ENCODE measurements around the gene LRRC14B. TPM values are rescaled to one million over a fixed set of nuclear protein-coding genes. Genes with fewer than 3 reads are reported as not detected.

The LRRC14B gene
- total RNA-seq, 1 experiment from 2014 or later, result 0.48 TPM

- H3K79me2 ChIP-seq (ENCODE audit: low read length), result no peaks in the 10 kb centered on the region
- no peaks in the 10 kb centered on the region for H3K36me3 ChIP-seq (ENCODE audit: insufficient read depth, low read length)
- no peak for DNase-seq
- H3K4me1 ChIP-seq (ENCODE audit: low read length), result no peaks in the 10 kb centered on the region
- H3K27ac ChIP-seq (ENCODE audit: low read length), result no peak overlapping the region
- no peak overlapping the region for H3K4me3 ChIP-seq (ENCODE audit: low read length)
- no peaks in the 10 kb centered on the region for H3K27me3 ChIP-seq (ENCODE audit: low read length)
- no peak overlapping the region for H2AFZ ChIP-seq (ENCODE audit: low read length)
- no peaks in the 10 kb centered on the region for H3K9me3 ChIP-seq (ENCODE audit: low read length)
- no peaks in the 10 kb centered on the region for H4K20me1 ChIP-seq (ENCODE audit: insufficient read depth, low read depth, low read length)
- H3K4me2 ChIP-seq (ENCODE audit: low read depth, low read length, poor library complexity, severe bottlenecking), result no peak overlapping the region
- no peaks in the 10 kb centered on the region for H3K9me2 ChIP-seq (replicated peaks; ENCODE audit: insufficient read depth, low read length)
- no peak overlapping the region for H3K9ac ChIP-seq (ENCODE audit: low read length)
Observed at GRCh38 chr5:174876-175465, 16.3 kb upstream of the LRRC14B start.

GRCh38 chr5:176296-176823 is 14.9 kb upstream of the LRRC14B start:
- H3K9me2 ChIP-seq (replicated peaks; ENCODE audit: insufficient read depth, low read length), result no peaks in the 10 kb centered on the region

GRCh38 chr5:178110-178509 is 13.2 kb upstream of the LRRC14B start:
- Histone ChIP-seq H3K9ac (ENCODE audit: low read length) (no peak overlapping the region), H3K27me3 (ENCODE audit: low read length) (no peaks in the 10 kb centered on the region)

More at GRCh38 chr5:176296-176823, 14.9 kb upstream of the LRRC14B start:
- Histone ChIP-seq H3K4me3 (ENCODE audit: low read length) (no peak overlapping the region), H3K79me2 (ENCODE audit: low read length) (no peaks in the 10 kb centered on the region), H3K27ac (ENCODE audit: low read length) (no peak overlapping the region), H3K27me3 (ENCODE audit: low read length) (no peaks in the 10 kb centered on the region), H3K9ac (ENCODE audit: low read length) (no peak overlapping the region), H3K9me3 (ENCODE audit: low read length) (no peaks in the 10 kb centered on the region), H3K36me3 (ENCODE audit: insufficient read depth, low read length) (no peaks in the 10 kb centered on the region), H3K4me1 (ENCODE audit: low read length) (no peaks in the 10 kb centered on the region), H4K20me1 (ENCODE audit: insufficient read depth, low read depth, low read length) (no peaks in the 10 kb centered on the region), H3K4me2 (ENCODE audit: low read depth, low read length, poor library complexity, severe bottlenecking) (no peak overlapping the region), H2AFZ (ENCODE audit: low read length) (no peak overlapping the region)
- DNase-seq, result no peak

GRCh38 chr5:179401-179800 is 11.9 kb upstream of the LRRC14B start:
- no peaks in the 10 kb centered on the region for H4K20me1 ChIP-seq (ENCODE audit: insufficient read depth, low read depth, low read length)
- no peak overlapping the region for H3K4me3 ChIP-seq (ENCODE audit: low read length)
- no peak for DNase-seq
- H3K36me3 ChIP-seq (ENCODE audit: insufficient read depth, low read length), result no peaks in the 10 kb centered on the region
- H3K4me1 ChIP-seq (ENCODE audit: low read length), result no peaks in the 10 kb centered on the region
- no peaks in the 10 kb centered on the region for H3K9me3 ChIP-seq (ENCODE audit: low read length)
- H3K79me2 ChIP-seq (ENCODE audit: low read length), result no peaks in the 10 kb centered on the region
- H2AFZ ChIP-seq (ENCODE audit: low read length), result no peak overlapping the region
- H3K27ac ChIP-seq (ENCODE audit: low read length), result no peak overlapping the region
- H3K9me2 ChIP-seq (replicated peaks; ENCODE audit: insufficient read depth, low read length), result no peaks in the 10 kb centered on the region
- H3K27me3 ChIP-seq (ENCODE audit: low read length), result no peaks in the 10 kb centered on the region
- H3K9ac ChIP-seq (ENCODE audit: low read length), result no peak overlapping the region
- no peak overlapping the region for H3K4me2 ChIP-seq (ENCODE audit: low read depth, low read length, poor library complexity, severe bottlenecking)

More at GRCh38 chr5:178110-178509, 13.2 kb upstream of the LRRC14B start:
- no peak overlapping the region for H3K27ac ChIP-seq (ENCODE audit: low read length)
- H3K4me3 ChIP-seq (ENCODE audit: low read length), result no peak overlapping the region
- H3K79me2 ChIP-seq (ENCODE audit: low read length), result no peaks in the 10 kb centered on the region
- no peaks in the 10 kb centered on the region for H3K9me3 ChIP-seq (ENCODE audit: low read length)
- H3K9me2 ChIP-seq (replicated peaks; ENCODE audit: insufficient read depth, low read length), result no peaks in the 10 kb centered on the region
- H3K36me3 ChIP-seq (ENCODE audit: insufficient read depth, low read length), result no peaks in the 10 kb centered on the region
- H3K4me1 ChIP-seq (ENCODE audit: low read length), result no peaks in the 10 kb centered on the region
- H2AFZ ChIP-seq (ENCODE audit: low read length), result no peak overlapping the region
- H3K4me2 ChIP-seq (ENCODE audit: low read depth, low read length, poor library complexity, severe bottlenecking), result no peak overlapping the region
- H4K20me1 ChIP-seq (ENCODE audit: insufficient read depth, low read depth, low read length), result no peaks in the 10 kb centered on the region
- no peak for DNase-seq

- Histone ChIP-seq H3K4me3 (ENCODE audit: low read length) (no peak overlapping the region), H4K20me1 (ENCODE audit: insufficient read depth, low read depth, low read length) (no peaks in the 10 kb centered on the region), H3K79me2 (ENCODE audit: low read length) (no peaks in the 10 kb centered on the region), H3K4me1 (ENCODE audit: low read length) (no peaks in the 10 kb centered on the region), H3K4me2 (ENCODE audit: low read depth, low read length, poor library complexity, severe bottlenecking) (no peak overlapping the region), H3K27me3 (ENCODE audit: low read length) (no peaks in the 10 kb centered on the region), H3K9ac (ENCODE audit: low read length) (no peak overlapping the region), H2AFZ (ENCODE audit: low read length) (no peak overlapping the region), H3K9me2 (replicated peaks; ENCODE audit: insufficient read depth, low read length) (no peaks in the 10 kb centered on the region), H3K9me3 (ENCODE audit: low read length) (no peaks in the 10 kb centered on the region), H3K27ac (ENCODE audit: low read length) (no peak overlapping the region), H3K36me3 (ENCODE audit: insufficient read depth, low read length) (no peaks in the 10 kb centered on the region)
- DNase-seq, result no peak
Observed at GRCh38 chr5:180286-180918, 10.9 kb upstream of the LRRC14B start.

- Histone ChIP-seq H3K9me2 (replicated peaks; ENCODE audit: insufficient read depth, low read length) (no peaks in the 10 kb centered on the region), H3K4me1 (ENCODE audit: low read length) (no peaks in the 10 kb centered on the region), H4K20me1 (ENCODE audit: insufficient read depth, low read depth, low read length) (no peaks in the 10 kb centered on the region), H3K27ac (ENCODE audit: low read length) (no peak overlapping the region), H3K27me3 (ENCODE audit: low read length) (no peaks in the 10 kb centered on the region), H3K9ac (ENCODE audit: low read length) (no peak overlapping the region), H3K79me2 (ENCODE audit: low read length) (no peaks in the 10 kb centered on the region), H2AFZ (ENCODE audit: low read length) (no peak overlapping the region), H3K4me3 (ENCODE audit: low read length) (no peak overlapping the region), H3K4me2 (ENCODE audit: low read depth, low read length, poor library complexity, severe bottlenecking) (no peak overlapping the region), H3K36me3 (ENCODE audit: insufficient read depth, low read length) (no peaks in the 10 kb centered on the region), H3K9me3 (ENCODE audit: low read length) (no peaks in the 10 kb centered on the region)
- no peak for DNase-seq
Observed at GRCh38 chr5:181160-181559, 10.1 kb upstream of the LRRC14B start.

GRCh38 chr5:181566-181965 is 9.7 kb upstream of the LRRC14B start:
- H3K4me1 ChIP-seq (ENCODE audit: low read length), result no peaks in the 10 kb centered on the region
- H3K79me2 ChIP-seq (ENCODE audit: low read length), result no peaks in the 10 kb centered on the region
- no peak for DNase-seq
- H2AFZ ChIP-seq (ENCODE audit: low read length), result no peak overlapping the region
- no peaks in the 10 kb centered on the region for H3K9me3 ChIP-seq (ENCODE audit: low read length)
- no peak overlapping the region for H3K4me3 ChIP-seq (ENCODE audit: low read length)
- no peaks in the 10 kb centered on the region for H3K36me3 ChIP-seq (ENCODE audit: insufficient read depth, low read length)
- no peak overlapping the region for H3K9ac ChIP-seq (ENCODE audit: low read length)
- H3K27me3 ChIP-seq (ENCODE audit: low read length), result no peaks in the 10 kb centered on the region
- no peak overlapping the region for H3K27ac ChIP-seq (ENCODE audit: low read length)
- no peaks in the 10 kb centered on the region for H4K20me1 ChIP-seq (ENCODE audit: insufficient read depth, low read depth, low read length)
- H3K4me2 ChIP-seq (ENCODE audit: low read depth, low read length, poor library complexity, severe bottlenecking), result no peak overlapping the region
- no peaks in the 10 kb centered on the region for H3K9me2 ChIP-seq (replicated peaks; ENCODE audit: insufficient read depth, low read length)

GRCh38 chr5:182126-182525 is 9.2 kb upstream of the LRRC14B start:
- Histone ChIP-seq H3K4me3 (ENCODE audit: low read length) (no peak overlapping the region), H3K27me3 (ENCODE audit: low read length) (no peaks in the 10 kb centered on the region), H4K20me1 (ENCODE audit: insufficient read depth, low read depth, low read length) (no peaks in the 10 kb centered on the region), H3K4me2 (ENCODE audit: low read depth, low read length, poor library complexity, severe bottlenecking) (no peak overlapping the region), H2AFZ (ENCODE audit: low read length) (no peak overlapping the region), H3K9ac (ENCODE audit: low read length) (no peak overlapping the region), H3K36me3 (ENCODE audit: insufficient read depth, low read length) (no peaks in the 10 kb centered on the region), H3K9me3 (ENCODE audit: low read length) (no peaks in the 10 kb centered on the region), H3K79me2 (ENCODE audit: low read length) (no peaks in the 10 kb centered on the region), H3K27ac (ENCODE audit: low read length) (no peak overlapping the region), H3K4me1 (ENCODE audit: low read length) (no peaks in the 10 kb centered on the region), H3K9me2 (replicated peaks; ENCODE audit: insufficient read depth, low read length) (no peaks in the 10 kb centered on the region)
- no peak for DNase-seq
